Activated CD4-positive, alpha-beta T cell treated with anti-CD3 and anti-CD28 coated beads for 1 hour (primary cell): ENCODE results near the gene TPRG1L.
"Not testable (repeated sequence)": the region's sequence is repeated elsewhere in the genome, so short reads cannot be mapped to it uniquely, and the experiment has no call there.

Source experiments
- DNase-seq: peaks from one replicate; pipeline ENCODE4 v3.0.0-alpha.2; 2020

TPRG1L gene

GRCh38 chr1:3624200-3625136, at the start of gene TPRG1L:
Gene TPRG1L (plus strand): TSS chr1:3625015. CDS start chr1:3625073, 58 bp downstream.
- DNase-seq = peak; percentile 98

DNA sequence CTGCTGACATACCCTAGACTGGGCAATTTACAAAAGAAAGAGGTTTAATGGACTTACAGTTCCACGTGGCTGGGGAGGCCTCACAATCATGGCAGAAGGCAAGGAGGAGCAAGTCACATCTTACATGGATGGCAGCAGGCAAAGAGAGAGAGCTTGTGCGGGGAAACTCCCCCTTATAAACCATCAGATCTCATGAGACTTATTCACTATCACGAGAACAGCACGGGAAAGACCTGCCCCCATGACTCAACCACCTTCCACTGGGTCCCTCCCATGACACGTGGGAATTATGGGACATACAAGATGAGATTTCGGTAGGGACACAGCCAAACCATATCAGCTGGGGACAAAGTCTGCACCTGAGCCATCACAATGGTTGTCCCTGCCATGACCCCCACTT, 49.3 kb upstream of the TPRG1L start:
- not testable (repeated sequence) for DNase-seq

DNA sequence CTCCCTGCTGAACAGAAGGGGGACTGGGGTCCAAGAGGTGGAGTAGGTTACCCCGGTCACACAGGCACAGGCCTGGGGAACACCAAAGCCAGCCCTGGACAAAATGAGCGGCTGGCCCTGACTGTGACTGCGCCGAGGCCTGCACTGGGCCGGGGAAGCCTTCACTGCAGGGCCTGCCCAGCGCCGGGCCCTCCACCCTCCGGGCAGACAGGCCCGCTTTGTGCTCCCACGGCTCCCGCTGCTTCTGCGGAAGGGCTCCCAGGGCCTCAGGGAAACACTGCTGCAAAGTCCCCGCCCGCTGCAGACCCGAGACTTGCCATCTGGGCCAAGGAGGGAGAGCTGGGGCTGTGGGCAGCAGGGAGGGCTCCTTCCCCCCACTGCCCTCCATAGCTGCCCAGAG, 48.8 kb upstream of the TPRG1L start:
- no peak for DNase-seq

DNA sequence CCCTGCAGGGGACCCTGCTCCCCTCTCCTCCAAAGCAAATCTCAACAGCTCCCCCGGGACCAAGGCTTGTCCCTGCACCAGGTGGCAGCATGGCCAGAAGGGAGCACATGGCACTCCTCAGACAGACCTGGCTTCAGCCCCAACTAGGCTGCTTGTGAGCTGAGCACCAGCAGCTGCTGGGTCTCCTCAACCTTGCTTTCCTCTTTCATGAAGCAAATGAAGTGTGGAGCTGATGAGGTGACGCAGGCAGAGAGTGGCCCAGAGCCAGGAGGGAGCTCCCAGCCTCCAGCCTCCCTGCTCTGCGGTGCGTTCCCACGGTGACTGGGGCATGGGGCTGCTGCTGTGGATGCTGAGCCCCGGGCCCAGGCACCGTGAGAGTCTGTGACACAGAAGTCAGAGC, 47.5 kb upstream of the TPRG1L start:
- no peak for DNase-seq

GRCh38 chr1:3577711-3578432, 46.9 kb upstream of the TPRG1L start:
- DNase-seq = no peak

DNA sequence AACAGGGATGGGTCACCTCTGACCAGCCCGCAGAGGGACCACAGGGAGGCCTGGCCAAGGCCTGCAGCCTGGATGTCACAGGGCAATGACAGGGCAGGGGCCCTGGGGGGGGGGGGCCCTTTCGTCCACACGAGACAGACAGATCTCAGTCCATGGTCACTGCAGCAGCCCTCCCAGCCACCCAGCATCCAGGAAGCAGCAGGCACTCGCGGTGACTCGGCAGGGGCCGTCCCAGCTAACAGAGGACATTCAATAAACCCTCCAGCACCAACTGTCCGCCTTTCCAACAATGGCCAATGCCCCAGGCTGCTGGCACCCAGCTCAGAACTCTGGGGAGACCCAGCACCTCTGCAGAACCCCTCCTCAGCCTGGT, 46.4 kb upstream of the TPRG1L start:
- DNase-seq = no peak

- DNase-seq = no peak
These were observed 45.9 kb upstream of the TPRG1L start for GRCh38 chr1:3578906-3579305.

DNA sequence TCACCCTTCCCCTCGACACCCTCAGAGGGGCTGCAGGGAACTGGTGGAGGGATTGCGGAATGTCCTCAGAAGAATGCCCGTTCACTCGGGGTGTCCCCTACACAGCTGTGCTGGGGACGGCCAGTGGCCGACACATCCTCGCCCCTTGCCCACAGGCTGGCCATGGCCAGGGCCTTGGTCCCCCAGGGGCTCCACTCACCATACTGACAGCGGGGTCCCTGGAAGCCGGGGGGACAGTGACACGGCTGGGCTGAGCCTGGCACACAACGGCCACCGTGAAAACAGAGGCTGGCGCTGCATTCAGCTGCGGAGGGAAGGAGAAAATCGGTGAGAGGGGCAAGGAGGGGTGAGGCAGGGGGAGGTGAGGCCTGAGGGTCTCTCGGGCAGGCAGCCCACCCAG, 45.2 kb upstream of the TPRG1L start:
- no peak for DNase-seq

DNA sequence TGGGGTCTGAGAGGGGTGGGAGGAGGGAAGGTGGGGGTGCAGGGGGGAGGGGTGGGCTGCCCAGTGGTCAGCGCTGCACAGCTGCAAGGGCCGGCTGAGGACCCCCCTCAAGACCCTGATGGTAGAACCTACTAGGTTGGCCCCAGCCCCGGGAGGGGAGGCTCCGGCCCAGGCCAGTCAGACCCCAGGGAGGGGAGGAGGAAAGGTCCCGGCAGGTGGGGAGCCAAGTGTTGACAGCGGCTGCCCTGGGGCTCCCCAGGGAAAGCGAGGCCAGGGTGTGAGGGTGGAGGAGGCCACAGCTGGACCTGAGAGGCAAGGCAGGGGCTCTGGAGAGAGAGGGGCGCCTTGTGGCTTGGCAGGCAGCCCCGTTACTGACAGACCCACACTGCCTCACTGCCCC, 44.6 kb upstream of the TPRG1L start:
- DNase-seq = no peak

DNA sequence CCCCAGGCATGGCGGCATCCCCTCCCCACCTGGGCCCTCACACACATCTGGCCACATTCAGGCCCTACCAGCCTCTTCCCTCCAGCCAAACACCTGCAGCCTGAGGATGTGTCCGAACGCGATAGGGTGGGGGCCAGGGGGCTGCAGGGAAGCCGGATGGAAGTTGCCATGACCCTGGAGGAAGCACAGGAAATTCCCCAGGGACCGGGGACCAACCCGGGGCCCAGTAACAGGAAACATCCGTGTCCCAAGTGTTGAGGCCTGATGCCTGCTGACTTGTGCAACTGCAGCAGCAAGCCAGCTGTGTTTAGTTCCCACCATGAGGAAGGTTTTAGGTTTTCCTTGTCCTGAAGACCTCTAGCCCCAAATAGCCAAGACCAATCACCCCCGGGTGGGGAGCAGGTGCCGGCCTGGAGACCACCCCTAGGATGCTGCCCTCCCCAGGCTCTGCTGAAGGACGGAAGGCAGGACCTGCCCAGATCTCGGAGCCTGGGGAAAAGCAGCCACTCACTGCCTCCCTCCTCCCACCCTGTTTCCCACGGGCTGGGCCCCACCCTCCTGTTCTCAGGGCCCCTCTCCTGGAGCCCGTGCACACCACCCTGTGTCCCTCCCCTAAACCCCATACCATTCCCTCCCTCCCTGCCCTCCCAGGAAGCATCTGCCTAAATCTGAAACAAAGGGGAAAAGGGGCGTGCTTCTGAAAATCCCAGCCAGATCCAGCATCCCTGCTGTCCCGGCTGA, 43.3 kb upstream of the TPRG1L start:
- no peak for DNase-seq

- DNase-seq = not testable (repeated sequence)
These were observed 41.1 kb upstream of the TPRG1L start for GRCh38 chr1:3583751-3584150.

DNA sequence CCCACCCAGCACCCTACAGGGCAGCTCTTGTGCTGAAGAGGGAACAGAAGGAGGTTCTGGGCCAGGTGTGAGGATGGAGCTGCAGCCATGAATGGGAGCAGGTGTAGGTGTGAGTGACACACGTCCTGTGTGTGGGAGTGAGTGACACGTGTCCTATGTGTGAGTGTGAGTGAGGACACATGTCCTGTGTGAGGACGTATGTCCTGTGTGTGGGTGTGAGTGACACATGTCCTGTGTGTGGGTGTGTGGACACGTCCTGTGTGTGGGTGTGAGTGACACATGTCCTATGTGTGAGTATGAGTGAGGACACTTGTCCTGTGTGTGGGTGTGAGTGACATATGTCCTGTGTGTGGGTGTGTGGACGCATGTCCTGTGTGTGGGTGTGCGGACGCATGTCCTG, 39.9 kb upstream of the TPRG1L start:
- DNase-seq = no peak

- not testable (repeated sequence) for DNase-seq
These were observed 39.4 kb upstream of the TPRG1L start for GRCh38 chr1:3585353-3585868.

GRCh38 chr1:3585940-3586568, 38.8 kb upstream of the TPRG1L start:
- DNase-seq = no peak

DNA sequence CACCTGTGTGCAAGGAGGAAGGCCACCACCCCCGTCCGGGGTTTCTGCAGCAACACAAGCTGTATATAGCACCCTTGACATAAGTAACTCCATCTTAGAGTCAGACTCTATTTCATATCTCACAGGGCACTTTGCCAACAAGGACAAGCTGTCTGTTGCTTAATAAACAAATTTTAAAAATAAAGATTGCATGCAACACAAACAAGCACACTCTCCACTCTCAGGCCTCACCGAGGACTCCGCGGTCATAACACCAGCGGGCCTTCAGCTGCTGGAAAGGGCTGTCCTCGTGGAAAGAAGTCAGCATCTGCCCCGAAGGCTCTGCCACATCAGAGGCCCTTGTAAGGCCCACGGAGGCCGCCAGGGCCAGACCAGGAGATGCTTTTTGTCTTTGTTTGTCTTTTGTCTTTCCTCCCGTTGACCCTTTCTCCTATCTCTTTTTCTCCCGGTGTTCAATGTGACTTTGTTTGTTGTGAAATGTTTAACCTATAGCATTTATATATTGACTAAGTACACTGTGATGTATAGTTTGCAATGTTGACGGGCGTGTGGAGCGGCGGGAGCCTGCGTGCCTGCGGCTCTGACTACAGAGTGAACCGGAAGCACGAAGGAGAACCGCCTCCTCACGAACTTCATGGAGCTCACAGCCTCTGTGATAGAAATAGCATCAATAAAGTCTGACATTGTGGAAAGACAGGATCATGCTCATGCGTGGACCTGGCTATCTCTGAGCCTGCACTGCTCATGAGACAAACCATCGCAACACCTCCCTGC, 37.6 kb upstream of the TPRG1L start:
- no peak for DNase-seq

GRCh38 chr1:3588395-3588794, 36.4 kb upstream of the TPRG1L start:
- no peak for DNase-seq

DNA sequence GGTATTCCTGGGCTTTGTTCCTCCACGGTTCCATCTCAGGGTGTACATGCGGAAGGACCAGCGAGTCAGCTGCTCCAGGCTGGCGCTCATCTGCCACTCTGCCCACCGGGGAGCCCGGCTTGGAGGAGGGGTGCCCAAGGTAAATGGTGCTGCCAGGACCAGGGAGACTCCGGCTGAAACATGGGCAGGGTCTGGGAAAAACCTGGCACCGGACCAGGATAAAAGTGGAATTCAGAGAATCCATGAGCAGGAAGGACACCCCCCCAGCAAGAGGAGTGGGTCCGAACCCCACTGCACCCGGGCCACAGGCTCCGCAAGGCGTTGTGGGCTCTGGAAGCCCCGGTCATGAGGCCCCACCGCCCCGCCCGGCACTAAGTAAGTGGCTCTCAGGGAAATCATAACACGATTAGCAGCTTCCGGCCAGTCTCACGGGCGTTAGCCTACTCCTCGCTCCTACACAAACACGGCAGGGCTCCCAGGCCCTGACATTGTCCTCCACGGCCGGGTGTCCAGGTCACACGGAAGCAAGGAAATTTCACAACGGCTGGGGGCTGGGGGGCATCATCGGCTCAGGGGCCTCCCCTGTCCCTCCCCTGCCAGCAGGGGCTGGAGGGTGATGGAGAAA, 34.6 kb upstream of the TPRG1L start:
- no peak for DNase-seq

DNA sequence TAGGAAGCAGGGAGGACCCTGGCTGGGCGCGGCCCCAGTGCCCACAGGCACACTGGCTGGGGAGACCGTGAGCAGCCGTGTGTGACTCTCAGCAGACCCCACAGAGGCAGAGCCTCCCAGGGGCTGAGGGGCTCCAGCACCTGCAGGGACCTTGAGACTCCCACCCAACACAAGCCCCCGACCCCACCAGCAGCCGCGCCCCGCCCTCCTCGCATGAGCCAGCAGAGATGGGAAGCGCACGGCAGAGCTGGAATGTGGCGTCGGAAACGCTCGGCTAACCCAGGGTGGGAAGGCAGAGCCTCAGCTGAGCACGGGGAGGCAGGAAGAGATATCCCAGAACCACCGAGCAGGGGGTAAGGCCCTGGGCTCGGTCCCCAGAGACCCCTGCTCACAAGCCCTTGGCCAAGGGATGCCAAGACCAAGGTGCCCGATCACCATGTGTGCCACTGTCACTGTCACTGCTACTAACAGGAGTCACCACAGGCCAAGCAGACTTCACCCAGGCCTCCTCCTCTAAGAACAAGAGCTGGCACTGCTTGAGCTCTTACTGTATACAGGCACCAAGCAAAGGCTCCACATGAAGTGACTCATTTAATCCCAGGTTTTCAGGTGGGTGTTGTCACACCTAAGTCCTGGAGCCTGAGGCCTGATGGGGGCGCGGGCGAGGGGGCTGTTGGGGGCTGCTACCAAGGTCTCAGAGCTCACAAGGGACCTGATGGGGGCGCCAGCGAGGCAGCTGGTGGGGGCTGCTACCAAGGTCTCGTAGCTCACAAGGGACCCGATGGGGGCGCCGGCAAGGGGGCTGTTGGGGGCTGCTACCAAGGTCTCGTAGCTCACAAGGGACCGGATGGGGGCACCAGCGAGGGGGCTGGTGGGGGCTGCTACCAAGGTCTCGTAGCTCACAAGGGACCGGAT, 33.6 kb upstream of the TPRG1L start:
- DNase-seq = no peak

- no peak for DNase-seq
These were observed 31.5 kb upstream of the TPRG1L start for GRCh38 chr1:3593334-3593733.

DNA sequence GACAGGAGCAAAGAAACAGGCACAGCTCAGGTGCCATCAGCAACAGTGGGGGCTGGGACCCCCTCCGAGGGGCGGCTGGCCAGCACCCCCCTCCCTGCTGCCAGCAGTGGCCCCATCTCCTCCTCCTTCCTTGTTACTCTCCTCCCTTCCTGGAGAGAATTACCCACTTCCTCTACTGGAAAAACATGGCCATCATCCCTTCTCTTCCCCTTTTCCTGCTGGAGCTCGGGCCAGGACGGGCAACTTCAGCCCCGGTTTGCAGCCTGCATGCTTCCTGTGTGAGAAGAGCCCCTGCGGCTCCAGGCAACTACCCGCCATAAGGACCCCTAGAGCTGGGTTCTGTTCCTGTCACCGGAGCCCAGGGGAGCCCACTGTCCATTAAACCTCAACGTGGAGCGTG, 31.1 kb upstream of the TPRG1L start:
- DNase-seq = no peak
